IMR-90 (cell line): ENCODE data around the gene FRK. TPM values are rescaled to one million over a fixed set of nuclear protein-coding genes. Genes with fewer than 3 reads are reported as not detected.

Experiments
- ATAC-seq: fragments of 200-7000 bp; cut with Tn5 transposase; 2 replicates; pipeline ENCODE4 v1.9.1; 2020; ENCODE audit warnings: low read depth, mild to moderate bottlenecking, moderate library complexity
- BruUV-seq: library from RNA; stranded (reverse); fragments of 400-500 nt; replicated peaks from 2 replicates; lab custom pipeline; 2021; lab: Mats Ljungman, UMichigan
- CTCF ChIA-PET: fragments of 300-600 bp; formaldehyde crosslinking; extraction: SDS; loops from one replicate; lab custom pipeline; 2021; ENCODE audit warnings: antibody characterized with exemption; lab: Yijun Ruan, JAX
- POLR2A ChIA-PET: fragments of 300-600 bp; sonication (Branson Sonifier 250); formaldehyde crosslinking; loops from one replicate; lab custom pipeline; 2022; ENCODE audit warnings: antibody characterized with exemption; ENCODE audit not compliant: unreplicated experiment; lab: Charles Lee
- DNase-seq: peaks from one replicate; pipeline ENCODE4 v3.0.0; 2013
- H2AFZ ChIP-seq: replicated peaks from 2 replicates; pipeline ENCODE3; 2013; ENCODE audit warnings: low read length, mild to moderate bottlenecking; ENCODE audit not compliant: poor library complexity
- H2AK5ac ChIP-seq: 2 replicates; pipeline ENCODE4 v1.6.1; 2013; ENCODE audit warnings: low read depth, low read length, inconsistent platforms
- H2AK9ac ChIP-seq: replicated peaks from 2 replicates; pipeline ENCODE3; 2013; ENCODE audit warnings: mild to moderate bottlenecking, low read depth, low read length, moderate library complexity; ENCODE audit not compliant: poor library complexity
- H2BK120ac ChIP-seq: 2 replicates; pipeline ENCODE4 v1.6.1; 2013; ENCODE audit warnings: low read depth, low read length, inconsistent platforms
- H2BK15ac ChIP-seq: 3 replicates; pipeline ENCODE4 v1.6.1; 2013; ENCODE audit warnings: low read depth, low read length, inconsistent platforms
- H2BK20ac ChIP-seq: 2 replicates; pipeline ENCODE4 v1.6.1; 2013; ENCODE audit warnings: low read depth, mild to moderate bottlenecking, inconsistent platforms, low read length, moderate library complexity
- H2BK5ac ChIP-seq: 2 replicates; pipeline ENCODE4 v1.6.1; 2013; ENCODE audit warnings: mild to moderate bottlenecking, low read depth, low read length, inconsistent platforms; ENCODE audit not compliant: poor library complexity, severe bottlenecking
- H3K14ac ChIP-seq: replicated peaks from 2 replicates; pipeline ENCODE4 v1.6.1; 2013; ENCODE audit warnings: low read depth, low read length, inconsistent platforms
- H3K18ac ChIP-seq: 2 replicates; pipeline ENCODE4 v1.6.1; 2013; ENCODE audit warnings: low read depth, low read length, control low read depth
- H3K23ac ChIP-seq: 2 replicates; pipeline ENCODE4 v1.6.1; 2013; ENCODE audit warnings: low read depth, low read length, inconsistent platforms
- H3K27ac ChIP-seq: 2 replicates; pipeline ENCODE4 v1.5.1; 2013; ENCODE audit warnings: mild to moderate bottlenecking, control low read depth, low read length; ENCODE audit not compliant: insufficient read depth
- H3K27me3 ChIP-seq: 2 replicates; pipeline ENCODE4 v1.6.1; 2013; ENCODE audit warnings: low read length; ENCODE audit not compliant: control insufficient read depth, insufficient read depth
- H3K36me3 ChIP-seq: 2 replicates; pipeline ENCODE4 v1.6.1; 2013; ENCODE audit warnings: low read length, mixed read lengths; ENCODE audit not compliant: control insufficient read depth, insufficient read depth
- H3K4ac ChIP-seq: 2 replicates; pipeline ENCODE4 v1.6.1; 2013; ENCODE audit warnings: low read depth, low read length, inconsistent platforms
- H3K4me1 ChIP-seq: 2 replicates; pipeline ENCODE4 v1.6.1; 2013; ENCODE audit warnings: low read length, mixed read lengths; ENCODE audit not compliant: control insufficient read depth, insufficient read depth
- H3K4me2 ChIP-seq: 2 replicates; pipeline ENCODE4 v1.6.1; 2013; ENCODE audit warnings: low read depth, mild to moderate bottlenecking, control low read depth, low read length, moderate library complexity
- H3K4me3 ChIP-seq: 2 replicates; pipeline ENCODE4 v1.5.1; 2013; ENCODE audit warnings: low read depth, mild to moderate bottlenecking, control low read depth, low read length, moderate library complexity; ENCODE audit not compliant: insufficient read depth
- H3K56ac ChIP-seq: 2 replicates; pipeline ENCODE4 v1.6.1; 2013; ENCODE audit warnings: low read length, inconsistent platforms; ENCODE audit not compliant: insufficient read depth; ENCODE audit errors: extremely low read depth
- H3K79me1 ChIP-seq, 2 experiments: 2 replicates each; pipeline ENCODE4 v1.6.1; 2013; ENCODE audit warnings: low read length in 2 of 2, inconsistent platforms in 1 of 2, low read depth in 1 of 2
- H3K9ac ChIP-seq: 2 replicates; pipeline ENCODE4 v1.6.1; 2013; ENCODE audit warnings: low read depth, low read length, control low read depth
- H3K9me1 ChIP-seq: 2 replicates; pipeline ENCODE4 v1.6.1; 2013; ENCODE audit warnings: low read length, inconsistent platforms; ENCODE audit not compliant: insufficient read depth
- H3K9me3 ChIP-seq: 2 replicates; pipeline ENCODE4 v1.6.1; 2013; ENCODE audit warnings: low read length; ENCODE audit not compliant: control insufficient read depth, insufficient read depth
- H4K20me1 ChIP-seq: 2 replicates; pipeline ENCODE4 v1.6.1; 2013; ENCODE audit warnings: low read length, inconsistent platforms; ENCODE audit not compliant: insufficient read depth
- H4K5ac ChIP-seq: 2 replicates; pipeline ENCODE4 v1.6.1; 2013; ENCODE audit warnings: mild to moderate bottlenecking, low read depth, low read length, control low read depth
- H4K8ac ChIP-seq, 2 experiments: 2 replicates each; pipeline ENCODE4 v1.6.1; 2013; ENCODE audit warnings: low read depth in 2 of 2, low read length in 2 of 2, control low read depth in 1 of 2, inconsistent platforms in 1 of 2
- H4K91ac ChIP-seq: 2 replicates; pipeline ENCODE4 v1.6.1; 2013; ENCODE audit warnings: low read depth, low read length, inconsistent platforms; ENCODE audit not compliant: insufficient read depth
- CEBPB ChIP-seq: IDR thresholded peaks from 2 replicates; pipeline ENCODE4 v1.6.1; 2012; ENCODE audit warnings: low read depth, low read length, improper control_type of control experiment
- MAZ ChIP-seq: IDR thresholded peaks from 2 replicates; pipeline ENCODE4 v1.6.1; 2012; ENCODE audit warnings: low read depth, mild to moderate bottlenecking, low read length, improper control_type of control experiment, moderate library complexity, borderline replicate concordance
- RCOR1 ChIP-seq: IDR thresholded peaks from 2 replicates; pipeline ENCODE4 v1.6.1; 2012; ENCODE audit warnings: mild to moderate bottlenecking, low read length, improper control_type of control experiment; ENCODE audit not compliant: insufficient replicate concordance
- RFX5 ChIP-seq: IDR thresholded peaks from 2 replicates; pipeline ENCODE4 v1.8.0; 2012; ENCODE audit warnings: low read depth, mild to moderate bottlenecking, low read length, moderate library complexity
- WGBS, 2 experiments: methylation state at CpG; one replicate each; pipeline versions ENCODE4 v1.1.5 to v1.1.7; 2013; ENCODE audit warnings: missing lambda C conversion rate in 2 of 2; ENCODE audit not compliant: insufficient read length in 1 of 2; ENCODE audit errors: extremely low coverage in 2 of 2; 5-methylcytosine and 5-hydroxymethylcytosine counted together
- dilution Hi-C: fragments of 300-500 bp; cut with HindIII; formaldehyde crosslinking; loops from one replicate; pipeline ENCODE4 v1.14.3; 2018; ENCODE audit warnings: low sequenced_read_pairs; ENCODE audit not compliant: unreplicated experiment
- in situ Hi-C: fragments of 300-500 bp; cut with MboI; formaldehyde crosslinking; loops from 3 replicates; pipeline ENCODE4 v1.14.3; 2019; ENCODE audit warnings: low sequenced_read_pairs, inconsistent platforms, mixed read lengths
- intact Hi-C: fragments of 100-400 bp; cut with micrococcal nuclease; formaldehyde crosslinking; loops from 2 replicates; pipeline ENCODE4 v1.10.0; 2022
- polyA plus RNA-seq, 3 experiments: library from polyadenylated mRNA; depleted of rRNA; stranded (reverse); fragments of >200 nt; gene quantifications; 2 replicates each; pipeline ENCODE4 v1.2.3, GENCODE V29; 2012; ENCODE audit warnings: low replicate concordance in 1 of 3
- total RNA-seq: library from RNA; depleted of rRNA; stranded (reverse); fragments of >200 nt; gene quantifications from 2 replicates; pipeline ENCODE4 v1.2.3, GENCODE V29; 2012
- TF ChIP-seq, protein P1 (sequence below): fragments of 150-350 bp; IDR thresholded peaks from 2 replicates; pipeline ENCODE4 v1.6.1; 2016; ENCODE audit warnings: low read depth, mild to moderate bottlenecking, low read length, moderate library complexity, borderline replicate concordance
- TF ChIP-seq, protein P2 (sequence below): fragments of 150-350 bp; IDR thresholded peaks from 2 replicates; pipeline ENCODE4 v1.6.1; 2017; ENCODE audit warnings: mild to moderate bottlenecking, antibody characterized with exemption, low read length, low read depth

FRK gene
- total and polyA plus RNA-seq, 2 of the 4 experiments (the other 2 are of a cell fraction) = under 0.01 to 0.02 TPM

DNA sequence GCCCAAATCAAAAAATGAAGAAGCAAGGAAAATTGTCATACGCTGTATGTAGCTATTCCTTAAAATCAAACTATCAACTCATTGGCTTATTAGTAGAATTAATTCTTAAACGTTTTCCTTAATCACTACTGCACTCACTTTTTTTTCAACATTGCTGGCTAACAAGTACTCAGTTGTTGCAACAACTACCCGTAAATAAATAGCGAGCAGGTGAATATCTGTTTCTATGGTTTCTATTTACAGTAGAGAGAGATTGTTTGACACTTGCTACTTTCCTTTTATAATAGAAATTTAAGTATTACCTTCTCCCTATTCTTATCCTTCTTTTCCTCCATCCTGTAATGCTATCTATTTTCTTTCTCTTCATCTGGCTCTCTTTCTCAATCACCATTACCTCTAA is 25.1 kb downstream of the FRK start:
- no peak overlapping the region for H2AFZ ChIP-seq
- H3K18ac ChIP-seq = no peak overlapping the region
- H3K4ac ChIP-seq = no peak overlapping the region
- intact Hi-C loops (no loop called here), dilution Hi-C loops (no loop called here), in situ Hi-C loops (no loop called here)
- WGBS, 2 experiments = no CpG with 5 or more reads among the region's 4 CpGs
- H3K36me3 ChIP-seq = no peaks in the 10 kb centered on the region
- H4K20me1 ChIP-seq = no peaks in the 10 kb centered on the region
- H2BK20ac ChIP-seq = no peak overlapping the region
- ATAC-seq = no peak
- POLR2A ChIA-PET = no interaction called here
- no TSS peak for BruUV-seq
- H2BK5ac ChIP-seq = no peak overlapping the region
- H3K14ac ChIP-seq = no peak overlapping the region
- no peaks in the 10 kb centered on the region for H3K9me3 ChIP-seq
- CTCF ChIA-PET = no interaction called here
- no peak overlapping the region for H4K5ac ChIP-seq
- no peak for DNase-seq
- H3K27ac ChIP-seq = no peak overlapping the region
- no peak overlapping the region for H3K4me3 ChIP-seq
- H4K8ac ChIP-seq = no peak overlapping the region
- no peaks in the 10 kb centered on the region for H3K27me3 ChIP-seq
- TF ChIP-seq MAZ (no peak), CEBPB (no peak), RCOR1 (no peak), RFX5 (no peak)
- TF ChIP-seq, protein P1, sequence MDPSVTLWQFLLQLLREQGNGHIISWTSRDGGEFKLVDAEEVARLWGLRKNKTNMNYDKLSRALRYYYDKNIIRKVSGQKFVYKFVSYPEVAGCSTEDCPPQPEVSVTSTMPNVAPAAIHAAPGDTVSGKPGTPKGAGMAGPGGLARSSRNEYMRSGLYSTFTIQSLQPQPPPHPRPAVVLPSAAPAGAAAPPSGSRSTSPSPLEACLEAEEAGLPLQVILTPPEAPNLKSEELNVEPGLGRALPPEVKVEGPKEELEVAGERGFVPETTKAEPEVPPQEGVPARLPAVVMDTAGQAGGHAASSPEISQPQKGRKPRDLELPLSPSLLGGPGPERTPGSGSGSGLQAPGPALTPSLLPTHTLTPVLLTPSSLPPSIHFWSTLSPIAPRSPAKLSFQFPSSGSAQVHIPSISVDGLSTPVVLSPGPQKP = no peak
- TF ChIP-seq, protein P2, sequence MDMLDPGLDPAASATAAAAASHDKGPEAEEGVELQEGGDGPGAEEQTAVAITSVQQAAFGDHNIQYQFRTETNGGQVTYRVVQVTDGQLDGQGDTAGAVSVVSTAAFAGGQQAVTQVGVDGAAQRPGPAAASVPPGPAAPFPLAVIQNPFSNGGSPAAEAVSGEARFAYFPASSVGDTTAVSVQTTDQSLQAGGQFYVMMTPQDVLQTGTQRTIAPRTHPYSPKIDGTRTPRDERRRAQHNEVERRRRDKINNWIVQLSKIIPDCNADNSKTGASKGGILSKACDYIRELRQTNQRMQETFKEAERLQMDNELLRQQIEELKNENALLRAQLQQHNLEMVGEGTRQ = no peak
- no peak overlapping the region for H3K9ac ChIP-seq
- H3K79me1 ChIP-seq = no peaks in the 10 kb centered on the region
- no peak overlapping the region for H2BK15ac ChIP-seq
- H3K23ac ChIP-seq = no peak overlapping the region
- no peak overlapping the region for H4K91ac ChIP-seq
- no peak overlapping the region for H2AK9ac ChIP-seq
- peaks cover 3% of the 10 kb centered on the region for H3K4me1 ChIP-seq
- H2AK5ac ChIP-seq = no peak overlapping the region
- H3K56ac ChIP-seq = no peak overlapping the region
- H2BK120ac ChIP-seq = no peak overlapping the region
- H3K4me2 ChIP-seq = no peak overlapping the region
- H3K9me1 ChIP-seq = no peaks in the 10 kb centered on the region
